CD4-positive, alpha-beta T cell treated with Interferon alpha-2 for 1 hour (primary cell): ENCODE measurements around the gene MAP4K5.
A peak's percentile ranks its signal among the peaks of the same experiment; 100 is the strongest.
"Not testable (repeated sequence)": the region's sequence is repeated elsewhere in the genome, so short reads cannot be mapped to it uniquely, and the experiment has no call there.

Experiments used
- DNase-seq, 2 donors: peaks; one replicate each; pipeline ENCODE4 v3.0.0-alpha.2; 2020 to 2022

Gene MAP4K5

GRCh38 chr14:50531595-50532501, 521 bp downstream of the MAP4K5 start:
- DNase-seq = peak in 1 of 2 donors; percentile 29

GRCh38 chr14:50530794-50531365, 1.5 kb downstream of the MAP4K5 start:
- no peak for DNase-seq

- no peak for DNase-seq
Measured at GRCh38 chr14:50530358-50530757, 2.0 kb downstream of the MAP4K5 start.

DNA sequence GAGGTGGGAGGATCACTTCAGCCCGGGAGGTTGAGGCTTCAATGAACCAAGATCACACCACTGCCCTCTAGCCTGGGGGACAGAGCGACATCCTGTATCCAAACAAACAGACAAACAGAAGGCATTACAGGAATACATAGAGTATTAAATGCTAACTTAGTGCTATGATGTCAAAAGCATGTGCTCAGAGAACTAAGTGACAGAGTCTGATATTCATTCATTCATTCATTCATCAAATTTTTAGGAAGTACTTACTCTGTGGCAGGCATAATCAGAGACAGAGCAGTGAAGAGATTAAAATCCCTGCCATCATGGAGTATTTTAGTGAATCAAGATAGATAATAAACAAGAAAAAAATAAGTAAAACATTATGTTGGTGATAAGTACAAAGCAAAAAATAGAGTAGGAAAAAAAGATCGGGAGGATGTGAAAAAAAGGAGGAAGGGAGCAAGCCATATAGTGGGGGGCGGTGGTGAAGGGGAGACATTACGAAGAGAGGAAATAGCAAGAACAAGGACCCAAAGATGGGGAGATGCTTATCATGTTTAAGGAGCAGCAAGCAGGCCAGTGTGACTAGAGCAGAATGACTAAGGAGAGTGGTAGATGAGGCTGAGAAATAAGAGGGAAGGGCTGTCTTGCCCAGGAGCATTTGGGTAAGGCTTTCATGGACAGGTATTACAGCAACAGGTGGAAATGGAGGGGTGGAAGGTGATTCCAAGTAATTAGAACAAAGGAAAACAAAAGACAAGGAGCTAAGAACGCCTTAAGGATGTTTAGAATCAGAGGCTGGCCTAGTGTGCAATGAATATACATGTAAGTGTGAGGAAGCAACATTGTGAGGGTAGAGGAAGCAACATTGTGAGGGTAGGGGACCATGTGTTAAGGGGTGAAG, 2.8 kb downstream of the MAP4K5 start:
- DNase-seq = no peak

DNA sequence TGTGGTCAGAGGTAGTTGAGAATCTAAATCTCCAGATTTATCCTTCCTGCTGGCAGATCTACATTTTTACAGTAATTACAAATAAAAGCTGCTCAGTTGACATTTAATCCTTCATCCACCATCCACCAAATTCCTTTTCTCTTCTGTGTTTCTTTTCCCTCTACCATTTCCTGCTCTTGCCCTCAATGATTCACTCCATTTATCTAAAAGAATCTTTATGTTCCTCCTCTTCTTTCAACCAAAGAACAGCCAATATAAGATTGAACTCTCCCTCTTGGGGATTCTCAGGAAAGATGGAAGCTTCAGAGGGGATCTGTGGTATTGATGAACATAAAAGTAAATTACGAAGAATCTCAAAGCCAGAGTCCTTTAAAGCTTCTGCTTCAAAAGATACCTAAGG, 4.4 kb downstream of the MAP4K5 start:
- DNase-seq = no peak

GRCh38 chr14:50524731-50525515, 7.4 kb downstream of the MAP4K5 start:
- no peak for DNase-seq

DNA sequence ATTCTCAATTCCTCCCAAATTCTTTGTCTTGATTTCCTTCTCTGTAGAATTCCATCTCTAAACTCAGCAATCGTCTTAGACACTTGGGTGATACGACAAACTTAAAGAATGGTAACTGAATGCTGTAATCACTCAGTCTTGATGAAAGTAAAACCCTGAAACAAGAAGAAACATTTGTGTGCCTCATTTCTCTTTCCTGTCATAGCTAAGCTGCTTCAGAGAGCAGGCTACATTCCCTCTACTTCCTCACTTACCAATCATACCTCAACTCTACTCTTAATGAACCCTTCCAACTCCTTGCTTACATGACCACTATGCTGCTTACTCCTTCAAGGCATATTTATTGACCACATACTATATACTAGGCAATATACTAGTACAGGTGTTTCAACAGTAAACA, 8.3 kb downstream of the MAP4K5 start:
- DNase-seq = no peak

DNA sequence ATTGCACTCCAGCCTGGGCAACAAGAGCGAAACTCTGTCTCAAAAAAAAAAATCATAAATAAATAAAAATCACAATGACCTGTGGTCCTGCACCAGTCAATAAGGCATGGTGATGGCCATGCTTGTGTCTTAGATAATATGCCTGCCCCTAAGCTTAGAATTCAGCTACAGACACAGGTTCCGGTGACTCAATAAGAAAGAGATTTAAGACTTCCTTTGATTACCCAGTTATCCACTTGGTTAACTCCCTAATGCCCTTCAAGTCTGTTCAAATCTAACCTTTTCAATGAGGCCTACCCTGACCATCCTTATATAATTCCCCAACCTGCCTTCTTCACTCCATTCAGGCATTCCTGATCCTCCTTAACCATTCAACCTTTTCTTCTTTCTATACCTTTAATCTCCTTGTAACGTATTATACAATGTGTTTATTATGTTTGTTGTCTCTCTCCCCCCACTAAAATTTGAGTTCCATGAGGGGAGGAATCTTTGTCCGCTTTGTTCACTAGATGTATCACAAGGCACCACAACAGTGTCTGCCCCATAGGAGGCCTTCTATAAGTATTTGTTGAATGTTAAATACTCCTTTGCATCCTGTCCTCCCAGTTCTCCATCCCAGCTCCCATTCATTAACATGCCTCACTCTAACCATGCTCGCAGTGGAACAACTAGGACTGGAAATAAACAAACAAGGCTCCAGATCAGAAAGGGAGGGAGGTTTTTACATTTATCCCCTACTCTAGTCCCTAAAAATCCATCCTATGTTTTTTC, 8.9 kb downstream of the MAP4K5 start:
- no peak for DNase-seq

GRCh38 chr14:50521912-50522341, 10.4 kb downstream of the MAP4K5 start:
- DNase-seq = peak in 1 of 2 donors; percentile 14

DNA sequence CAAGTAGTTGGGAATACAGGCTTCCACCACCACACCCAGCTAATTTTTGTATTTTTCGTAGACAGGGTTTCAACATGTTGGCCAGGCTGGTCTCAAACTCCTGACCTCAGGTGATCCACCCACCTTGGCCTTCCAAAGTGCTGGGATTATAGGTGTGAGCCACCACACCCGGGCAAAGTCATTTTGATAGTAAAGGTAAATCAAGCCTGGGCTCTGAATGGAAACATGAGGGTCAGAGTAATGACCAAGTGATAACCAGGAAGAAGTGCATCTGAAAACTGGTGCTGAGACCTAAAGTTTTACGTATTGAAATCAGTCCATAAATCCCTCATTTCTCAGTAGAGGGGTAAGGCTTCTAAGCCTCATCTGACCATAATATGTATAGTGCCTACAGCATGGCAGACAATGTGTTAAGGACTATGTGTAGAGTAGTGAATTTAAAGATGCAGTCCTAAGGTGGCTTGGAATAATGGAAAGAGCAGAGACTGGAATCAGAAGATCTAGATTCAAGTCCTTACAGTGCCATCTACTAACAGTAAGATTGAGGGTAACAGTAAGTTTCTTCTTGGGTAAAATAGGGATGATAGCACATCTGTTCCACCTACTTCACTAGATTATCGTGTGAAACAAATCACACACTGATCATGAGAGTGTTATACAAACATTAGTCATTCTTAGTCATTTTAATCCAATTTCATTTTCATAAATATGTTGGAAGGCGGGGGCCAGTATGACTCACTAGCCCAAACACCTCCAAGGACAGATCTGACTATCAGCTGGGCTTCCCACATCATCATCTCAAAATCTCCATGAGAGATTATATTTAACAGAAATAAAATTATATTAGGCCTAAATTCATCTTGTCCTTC, 11.2 kb downstream of the MAP4K5 start:
- DNase-seq = peak in 1 of 2 donors; percentile 39

- no peak for DNase-seq
Measured at GRCh38 chr14:50516091-50516490, 16.3 kb downstream of the MAP4K5 start.

DNA sequence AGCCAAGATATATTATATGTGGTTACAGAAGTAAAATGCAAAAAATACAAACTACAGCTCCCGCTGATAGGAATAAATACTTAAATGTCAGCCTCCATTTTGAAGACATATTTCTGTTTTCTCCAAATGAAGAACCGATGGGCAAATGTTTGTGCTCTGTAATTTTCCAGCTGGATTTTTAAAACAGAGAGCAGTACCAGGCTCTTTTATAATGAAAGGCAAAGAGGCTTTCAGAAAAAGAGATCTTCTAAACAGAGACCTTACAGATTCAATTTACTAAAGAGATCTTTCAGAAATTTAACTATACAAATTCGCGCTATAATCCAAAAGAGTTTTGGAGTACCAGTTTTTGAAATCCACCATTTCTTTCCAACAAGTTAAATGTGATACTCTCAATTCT, 19.9 kb downstream of the MAP4K5 start:
- DNase-seq = no peak

DNA sequence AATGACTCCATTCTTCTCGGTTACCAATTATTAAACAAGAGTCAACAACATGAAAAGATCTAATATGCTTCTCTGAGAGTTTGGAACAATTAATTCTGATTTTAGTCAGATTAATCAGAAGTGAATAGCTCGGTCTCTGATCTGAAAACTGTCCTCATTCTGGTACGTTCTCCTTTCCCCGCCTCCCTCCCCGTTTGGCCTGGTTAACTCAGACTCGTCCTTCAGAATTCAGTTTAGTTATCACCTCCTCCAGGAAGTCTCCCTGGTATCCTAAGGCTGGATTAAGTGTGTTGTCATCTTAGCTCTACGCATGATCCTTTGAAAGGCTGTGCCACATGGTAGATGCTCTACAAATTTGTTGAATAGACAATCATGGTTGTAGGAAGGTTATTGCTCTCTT, 22.2 kb downstream of the MAP4K5 start:
- DNase-seq = no peak

- not testable (repeated sequence) for DNase-seq
Measured at GRCh38 chr14:50507078-50507477, 25.3 kb downstream of the MAP4K5 start.

GRCh38 chr14:50501642-50502041, 30.7 kb downstream of the MAP4K5 start:
- DNase-seq = no peak

DNA sequence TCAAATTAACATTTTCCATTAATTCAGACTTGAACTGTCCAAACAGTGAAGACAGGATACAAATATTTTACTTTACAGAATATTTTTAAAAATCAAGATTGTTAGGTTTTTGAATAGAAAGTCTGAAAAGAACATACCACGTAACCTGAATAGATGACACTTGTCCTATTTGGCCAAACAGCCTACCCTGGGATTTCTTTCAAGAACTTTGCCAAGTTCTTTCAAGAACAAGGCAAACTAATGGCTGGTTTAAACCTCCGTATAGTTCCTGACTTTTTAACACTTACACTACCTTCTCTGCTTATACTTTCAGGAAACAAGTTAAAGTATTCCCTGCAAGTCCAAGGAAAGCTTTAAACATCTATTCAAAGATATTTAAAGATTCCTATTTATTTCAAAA, 35.0 kb downstream of the MAP4K5 start:
- no peak for DNase-seq

DNA sequence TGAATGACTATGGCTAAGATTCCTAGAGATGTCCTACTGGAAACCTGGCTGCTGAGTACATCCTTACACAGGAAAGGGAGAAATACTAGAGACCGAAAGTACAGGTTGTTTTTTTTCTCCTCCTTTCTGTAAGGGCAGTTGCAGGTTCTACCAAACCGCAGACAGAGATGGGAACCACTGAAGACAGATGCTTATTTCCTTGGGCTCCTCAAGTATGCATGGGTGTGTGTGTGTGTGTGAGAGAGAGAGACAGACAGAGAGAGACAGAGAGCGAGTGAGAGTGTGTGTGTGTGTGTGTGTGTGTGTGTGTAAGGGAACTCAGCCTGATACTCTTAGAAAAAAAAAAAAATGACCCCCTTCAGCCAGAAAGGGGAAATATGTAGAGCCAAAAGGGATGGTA, 42.5 kb downstream of the MAP4K5 start:
- no peak for DNase-seq

DNA sequence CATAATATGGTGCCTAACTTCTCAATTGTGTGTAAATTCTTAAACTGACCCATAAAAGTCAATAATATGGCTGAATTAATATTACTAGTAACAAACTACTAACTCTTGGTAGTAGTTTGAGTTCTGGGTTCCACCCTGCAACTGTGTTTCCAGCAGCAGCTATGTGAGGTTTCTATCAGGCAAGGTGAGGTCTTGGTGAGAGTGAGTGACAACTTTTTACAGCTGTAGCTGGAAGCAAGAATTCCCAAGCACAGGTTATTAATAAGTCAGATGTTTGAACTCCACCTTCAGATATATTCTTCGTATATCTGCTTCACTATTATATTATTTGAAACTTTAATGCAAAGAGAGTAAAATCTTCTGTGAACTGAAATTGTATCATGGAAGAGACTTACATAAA, 43.8 kb downstream of the MAP4K5 start:
- DNase-seq = no peak

GRCh38 chr14:50479041-50479440, 53.3 kb downstream of the MAP4K5 start:
- no peak for DNase-seq

GRCh38 chr14:50477760-50478159, 54.6 kb downstream of the MAP4K5 start:
- DNase-seq = no peak

- DNase-seq = no peak
Measured at GRCh38 chr14:50476134-50476533, 56.2 kb downstream of the MAP4K5 start.
